SU-DHL-6 (cell line): ENCODE results near the gene PHKB.

Experiments used
- H2AFZ ChIP-seq: fragments of 200-600 bp; sonication (generic); 2 replicates; pipeline ENCODE4 v1.6.1; 2014; ENCODE audit warnings: low read depth, mild to moderate bottlenecking, moderate library complexity, mixed read lengths, antibody characterized with exemption, low read length; ENCODE audit not compliant: severe bottlenecking
- H3F3A ChIP-seq: fragments of 200-600 bp; shearing (Covaris generic); 2 replicates; pipeline ENCODE4 v1.6.0; 2016; ENCODE audit warnings: antibody characterized with exemption, mild to moderate bottlenecking; ENCODE audit not compliant: insufficient read depth
- H3K27ac ChIP-seq: fragments of 200-600 bp; sonication (generic); 2 replicates; pipeline ENCODE4 v1.5.1; 2016; ENCODE audit warnings: low read depth, mild to moderate bottlenecking, low read length, moderate library complexity, mixed read lengths
- H3K27me3 ChIP-seq: fragments of 200-600 bp; sonication (generic), shearing (Covaris generic); 2 replicates; pipeline ENCODE4 v1.6.0; 2014; ENCODE audit warnings: mild to moderate bottlenecking, low read length
- H3K36me3 ChIP-seq: fragments of 200-600 bp; sonication (generic); 2 replicates; pipeline ENCODE4 v1.6.1; 2014; ENCODE audit warnings: mild to moderate bottlenecking, low read length, mixed read lengths
- H3K4me2 ChIP-seq: fragments of 300-600, 200-600 bp; shearing (Covaris generic), sonication (generic); 2 replicates; pipeline ENCODE4 v1.6.0; 2014; ENCODE audit warnings: low read length, low read depth, mild to moderate bottlenecking; ENCODE audit not compliant: poor library complexity, severe bottlenecking
- H3K4me3 ChIP-seq: fragments of 200-600 bp; sonication (generic); 2 replicates; pipeline ENCODE4 v1.5.1; 2014; ENCODE audit warnings: antibody characterized with exemption, low read length, mild to moderate bottlenecking, mixed read lengths; ENCODE audit not compliant: insufficient read depth, poor library complexity, severe bottlenecking
- H3K79me2 ChIP-seq: fragments of 200-600 bp; sonication (generic); 2 replicates; pipeline ENCODE4 v1.6.1; 2014; ENCODE audit warnings: mild to moderate bottlenecking, low read length, moderate library complexity; ENCODE audit not compliant: insufficient read depth
- H3K9ac ChIP-seq: fragments of 200-600 bp; sonication (generic); 2 replicates; pipeline ENCODE4 v1.7.0; 2014; ENCODE audit warnings: mild to moderate bottlenecking, low read length
- H3K9me2 ChIP-seq: fragments of 200-600 bp; sonication (generic); replicated peaks from 2 replicates; pipeline ENCODE4 v1.6.1; 2014; ENCODE audit warnings: low read length; ENCODE audit not compliant: insufficient read depth
- H3K9me3 ChIP-seq: fragments of 200-600 bp; sonication (generic); 2 replicates; pipeline ENCODE4 v1.6.1; 2014; ENCODE audit warnings: low read length, mixed read lengths; ENCODE audit not compliant: insufficient read depth
- H4K20me1 ChIP-seq: fragments of 200-600 bp; sonication (generic); 2 replicates; pipeline ENCODE4 v1.6.1; 2014; ENCODE audit warnings: low read depth, mild to moderate bottlenecking, antibody characterized with exemption, low read length, moderate library complexity, mixed read lengths
- CTCF ChIP-seq: fragments of 200-600 bp; sonication (generic); IDR thresholded peaks from one replicate; pipeline ENCODE4 v1.5.1; 2017; ENCODE audit warnings: antibody characterized with exemption, mild to moderate bottlenecking, low read length, moderate library complexity; ENCODE audit not compliant: insufficient read depth, poor library complexity, severe bottlenecking
- EZH2phosphoT487 ChIP-seq: fragments of 200-600 bp; sonication (generic), shearing (Covaris generic); conservative IDR thresholded peaks from 2 replicates; pipeline ENCODE4 v1.6.1; 2018; ENCODE audit warnings: mild to moderate bottlenecking, antibody characterized with exemption, low read length, moderate library complexity, mixed read lengths

Gene PHKB

DNA sequence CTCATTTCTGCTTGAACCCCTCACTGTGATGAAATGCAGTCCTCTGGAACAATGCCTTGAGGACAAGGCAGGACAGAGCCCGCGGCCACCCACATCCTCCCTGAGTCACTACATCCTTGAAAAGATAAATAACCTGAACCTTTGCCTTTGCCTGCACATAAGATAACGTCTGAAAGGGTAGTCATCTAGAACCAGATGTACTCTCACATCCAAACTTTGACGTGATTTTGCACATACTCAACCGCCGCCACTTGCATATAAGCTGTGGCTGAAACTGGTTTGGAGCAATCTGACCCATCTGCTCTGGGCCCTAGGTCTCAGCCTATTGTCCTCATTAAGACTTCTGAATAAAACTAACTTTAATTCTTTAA is 252.1 kb downstream of the PHKB start:
- TF ChIP-seq EZH2phosphoT487, result no peak
- no peak for TF ChIP-seq CTCF
- Histone ChIP-seq H3K4me2 (no peak overlapping the region), H3K27me3 (no peaks in the 10 kb centered on the region), H3K9me3 (no peaks in the 10 kb centered on the region), H3K9me2 (no peaks in the 10 kb centered on the region), H2AFZ (no peak overlapping the region), H3K27ac (no peak overlapping the region), H3F3A (no peaks in the 10 kb centered on the region), H3K9ac (no peak overlapping the region), H4K20me1 (no peaks in the 10 kb centered on the region), H3K4me3 (no peak overlapping the region), H3K79me2 (no peaks in the 10 kb centered on the region), H3K36me3 (no peaks in the 10 kb centered on the region)

DNA sequence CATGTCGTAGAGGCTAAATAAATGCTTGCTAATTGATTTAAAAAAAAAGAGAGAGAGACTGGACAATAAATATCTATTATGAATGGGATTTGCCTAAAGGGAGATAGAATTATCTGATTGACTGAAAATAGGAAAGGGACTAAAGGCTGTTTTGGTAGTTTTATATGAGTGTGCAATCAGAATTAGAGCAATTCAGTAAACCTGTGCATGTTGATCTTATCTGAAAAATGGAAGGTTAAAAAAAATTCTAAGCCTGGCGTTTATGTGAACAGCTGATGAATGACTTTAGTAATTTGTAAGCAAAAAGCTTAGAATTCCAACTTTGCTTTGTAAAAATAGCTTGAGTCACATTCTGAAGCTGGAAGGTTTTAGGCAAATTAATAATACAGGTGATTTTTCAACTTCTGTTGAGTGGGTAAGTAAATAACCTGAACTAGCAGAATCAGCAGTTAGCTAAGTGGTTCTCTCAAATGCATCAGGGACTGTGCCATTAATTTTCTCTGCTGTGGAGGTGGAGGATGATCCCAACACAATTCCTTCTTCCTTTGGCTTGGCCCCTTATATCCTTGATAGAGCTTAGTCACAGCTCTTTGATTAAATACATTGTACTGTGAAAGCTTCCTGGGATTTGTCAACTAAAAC is 254.4 kb downstream of the PHKB start:
- Histone ChIP-seq H3F3A (no peaks in the 10 kb centered on the region), H2AFZ (no peak overlapping the region), H3K27ac (no peak overlapping the region), H3K4me3 (no peak overlapping the region), H3K9ac (no peak overlapping the region), H3K4me2 (no peak overlapping the region), H3K27me3 (no peaks in the 10 kb centered on the region), H3K9me2 (no peaks in the 10 kb centered on the region), H3K36me3 (no peaks in the 10 kb centered on the region), H4K20me1 (no peaks in the 10 kb centered on the region), H3K9me3 (no peaks in the 10 kb centered on the region), H3K79me2 (no peaks in the 10 kb centered on the region)
- TF ChIP-seq EZH2phosphoT487 (no peak), CTCF (no peak)

DNA sequence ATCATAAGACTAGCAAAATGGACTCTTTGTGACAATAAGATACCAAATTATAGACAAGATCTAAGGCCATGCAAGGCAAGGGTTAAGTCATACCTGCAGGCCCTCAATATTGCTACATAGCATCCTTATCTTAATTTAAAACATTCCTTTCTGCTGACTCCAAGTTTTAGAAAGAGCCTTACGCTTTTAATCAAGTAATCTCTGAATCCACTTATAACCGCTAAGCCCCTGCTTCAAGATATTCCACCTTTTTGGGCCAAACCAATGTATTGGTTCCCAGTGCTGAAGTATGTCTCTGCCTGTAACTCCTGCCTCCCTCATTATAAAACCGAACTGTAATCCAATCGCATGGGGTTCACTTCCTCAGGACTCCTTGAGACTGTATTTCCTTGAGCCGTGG is 255.4 kb downstream of the PHKB start:
- Histone ChIP-seq H3K4me2 (no peak overlapping the region), H3K36me3 (no peaks in the 10 kb centered on the region), H3K27me3 (no peaks in the 10 kb centered on the region), H3K27ac (no peak overlapping the region), H3K9me3 (no peaks in the 10 kb centered on the region), H3K9me2 (no peaks in the 10 kb centered on the region), H2AFZ (no peak overlapping the region), H3K4me3 (no peak overlapping the region), H3K9ac (no peak overlapping the region), H3K79me2 (no peaks in the 10 kb centered on the region), H4K20me1 (no peaks in the 10 kb centered on the region), H3F3A (no peaks in the 10 kb centered on the region)
- no peak for TF ChIP-seq EZH2phosphoT487

DNA sequence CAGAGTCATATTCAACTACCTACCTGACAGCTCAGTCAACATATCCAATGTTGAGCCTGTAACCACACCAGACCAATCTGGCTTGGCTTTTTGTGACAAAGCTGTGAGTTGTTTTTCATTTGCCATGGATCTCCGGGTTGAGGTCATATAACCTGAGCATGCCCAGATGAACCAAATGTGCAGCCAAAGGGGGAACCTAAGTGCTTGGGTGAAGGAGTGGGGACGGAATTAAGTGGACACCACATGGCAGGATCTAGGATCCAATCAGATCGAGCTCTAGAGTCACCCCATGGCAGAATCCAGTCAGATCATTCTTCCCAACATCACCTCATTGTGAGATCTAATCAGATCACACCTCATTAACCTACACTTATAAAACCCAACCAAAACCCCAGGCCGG is 258.6 kb downstream of the PHKB start:
- Histone ChIP-seq H3F3A (no peaks in the 10 kb centered on the region), H3K27me3 (no peaks in the 10 kb centered on the region), H3K36me3 (no peaks in the 10 kb centered on the region), H3K79me2 (no peaks in the 10 kb centered on the region), H3K27ac (no peak overlapping the region), H3K4me3 (no peak overlapping the region), H3K9ac (no peak overlapping the region), H3K9me2 (no peaks in the 10 kb centered on the region), H2AFZ (no peak overlapping the region), H3K9me3 (no peaks in the 10 kb centered on the region), H3K4me2 (no peak overlapping the region), H4K20me1 (no peaks in the 10 kb centered on the region)
- TF ChIP-seq EZH2phosphoT487, result no peak
